Activated T-cell treated with anti-CD3 and anti-CD28 coated beads for 48 hours (primary cell): ENCODE measurements around the gene NCKIPSD.
A peak's percentile ranks its signal among the peaks of the same experiment; 100 is the strongest.

Source experiments
- DNase-seq: peaks from one replicate; pipeline ENCODE4 v3.0.0-alpha.2; 2020; ENCODE audit warnings: low read depth

NCKIPSD gene

GRCh38 chr3:48678566-48679380 lies 6.9 kb downstream of the NCKIPSD start:
- DNase-seq: no peak

GRCh38 chr3:48678056-48678455 lies 7.7 kb downstream of the NCKIPSD start:
- no peak for DNase-seq

GRCh38 chr3:48674505-48674904 lies 11.2 kb downstream of the NCKIPSD start:
- DNase-seq: no peak

GRCh38 chr3:48672522-48672921 lies 13.2 kb downstream of the NCKIPSD start:
- DNase-seq: no peak

- no peak for DNase-seq
Observed at GRCh38 chr3:48664929-48665328, 20.8 kb downstream of the NCKIPSD start.

GRCh38 chr3:48664313-48664644 lies 21.4 kb downstream of the NCKIPSD start:
- no peak for DNase-seq

GRCh38 chr3:48663489-48664312 lies 22.0 kb downstream of the NCKIPSD start:
- peak; percentile 92 for DNase-seq

- DNase-seq: peak; percentile 66
Observed at GRCh38 chr3:48662753-48663488, 22.8 kb downstream of the NCKIPSD start, which contains the start of gene CELSR3. Gene CELSR3, minus strand, starts transcription at chr3:48662886. Its CDS starts 252 bp downstream, at chr3:48662634.

- no peak for DNase-seq
Observed at GRCh38 chr3:48662145-48662752, 23.5 kb downstream of the NCKIPSD start.

- peak; percentile 69 for DNase-seq
Observed at GRCh38 chr3:48661501-48662144, 24.1 kb downstream of the NCKIPSD start.

- DNase-seq: no peak
Observed at GRCh38 chr3:48660800-48661400, 24.8 kb downstream of the NCKIPSD start.

GRCh38 chr3:48656841-48657281 lies 28.9 kb downstream of the NCKIPSD start:
- DNase-seq: peak; percentile 15

GRCh38 chr3:48656061-48656840 lies 29.5 kb downstream of the NCKIPSD start:
- peak; percentile 89 for DNase-seq

- peak; percentile 44 for DNase-seq
Observed at GRCh38 chr3:48655606-48656005, 30.1 kb downstream of the NCKIPSD start.

GRCh38 chr3:48655063-48655462 lies 30.7 kb downstream of the NCKIPSD start:
- no peak for DNase-seq

- DNase-seq: no peak
Observed at GRCh38 chr3:48652923-48653715, 32.6 kb downstream of the NCKIPSD start.

- DNase-seq: no peak
Observed at GRCh38 chr3:48651771-48652170, 33.9 kb downstream of the NCKIPSD start.

GRCh38 chr3:48650723-48651122 lies 35.0 kb downstream of the NCKIPSD start:
- no peak for DNase-seq

GRCh38 chr3:48648188-48648850 lies 37.4 kb downstream of the NCKIPSD start:
- no peak for DNase-seq
